Measurements from ENCODE around the gene KCNQ2. TPM values are rescaled to one million over a fixed set of nuclear protein-coding genes. Genes with fewer than 3 reads are reported as not detected.

The KCNQ2 gene
- polyA plus RNA-seq, 4 donors: 0.27 to 1.4 (median 0.65) TPM; not detected in 1

DNA sequence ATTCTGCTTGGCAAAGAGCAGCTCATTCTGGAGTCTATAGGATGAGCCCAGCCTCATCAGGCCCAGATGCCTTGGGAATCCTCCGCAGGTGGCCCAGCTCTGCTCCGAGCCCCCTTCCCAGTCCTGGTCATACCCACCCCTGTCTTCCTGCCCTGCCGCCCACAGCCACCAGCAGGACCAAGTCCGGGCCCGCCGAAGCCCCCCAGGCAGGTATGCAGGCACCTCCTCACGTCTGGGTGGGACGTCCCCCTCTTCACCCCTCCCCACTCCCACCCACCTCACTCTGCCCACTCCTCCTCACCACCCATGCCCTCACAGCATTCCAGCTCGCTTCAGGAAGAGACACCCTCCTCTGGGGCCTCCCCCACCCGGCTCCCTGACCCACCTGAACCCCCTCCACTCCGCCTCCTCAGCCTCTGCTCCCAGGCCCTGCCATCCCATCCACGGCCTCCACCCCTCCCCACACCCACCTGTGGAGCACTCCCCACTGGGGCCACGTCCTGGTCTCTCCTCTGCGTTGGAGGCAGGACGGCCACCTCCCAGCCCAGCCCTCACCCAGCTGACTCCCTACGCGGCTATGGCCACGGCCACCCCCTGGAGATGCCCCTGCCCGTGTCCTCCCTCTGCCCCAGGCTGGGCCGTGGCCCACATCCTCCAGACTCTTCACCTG, 43.4 kb downstream of the KCNQ2 start:
- Histone ChIP-seq H3K27ac (ENCODE audit: low read depth in 1 of 3, low read length in 2 of 3) (no peak overlapping the region), H3K27me3 (ENCODE audit: control insufficient read depth in 3 of 3, insufficient read depth in 3 of 3, low read length in 3 of 3) (no peaks in the 10 kb centered on the region), H3K4me3 (ENCODE audit: low read depth in 1 of 3, low read length in 3 of 3) (no peak overlapping the region), H3K4me1 (ENCODE audit: control insufficient read depth in 3 of 3, insufficient read depth in 2 of 3, low read depth in 1 of 3, low read length in 2 of 3) (no peaks in the 10 kb centered on the region), H3K36me3 (ENCODE audit: control insufficient read depth in 3 of 3, insufficient read depth in 2 of 3, low read depth in 1 of 3, low read length in 3 of 3) (no peaks in the 10 kb centered on the region), H3K9me3 (ENCODE audit: control insufficient read depth in 2 of 2, insufficient read depth in 1 of 2, low read depth in 1 of 2, low read length in 1 of 2) (peaks cover 0 to 2% of the 10 kb centered on the region in 2 donors)
- DNase-seq (no peak), FAIRE-seq (no peak)
- 80 to 84% (median 81%) methylated on average over 19 to 20 of the region's 20 CpGs for WGBS, 3 donors

DNA sequence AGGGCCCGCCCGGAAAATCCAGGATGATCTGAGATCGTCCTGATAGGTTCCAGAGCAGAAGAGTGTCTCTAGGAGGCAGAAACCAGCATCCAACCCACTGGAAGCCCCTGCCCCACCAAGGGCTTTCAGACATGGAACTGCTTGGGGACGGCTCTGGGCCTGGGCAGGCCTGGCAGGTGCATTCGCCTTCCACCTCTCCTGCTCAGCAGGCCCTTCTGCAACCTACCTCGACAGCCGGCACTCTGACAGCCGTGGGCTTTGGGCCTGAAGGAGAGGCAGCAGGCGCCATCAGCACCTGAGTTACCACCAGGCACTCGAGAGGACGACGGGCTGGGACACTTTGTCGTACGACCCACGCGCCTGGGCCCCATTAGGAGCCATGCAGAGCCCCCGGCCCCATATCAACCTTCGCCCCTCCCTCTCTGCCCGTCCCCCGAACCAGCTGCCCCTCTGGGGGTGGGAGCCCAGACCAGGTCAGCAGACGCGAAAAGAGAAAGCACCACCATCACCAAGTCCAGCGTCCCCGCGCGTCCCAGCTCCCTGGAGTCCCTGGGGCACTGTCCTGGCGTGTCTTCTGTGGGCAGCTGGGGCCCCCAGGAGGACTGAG, 44.6 kb downstream of the KCNQ2 start:
- Histone ChIP-seq H3K9me3 (ENCODE audit: control insufficient read depth in 2 of 2, insufficient read depth in 1 of 2, low read depth in 1 of 2, low read length in 1 of 2) (peaks cover 0 to 2% of the 10 kb centered on the region in 2 donors), H3K4me1 (ENCODE audit: control insufficient read depth in 3 of 3, insufficient read depth in 2 of 3, low read depth in 1 of 3, low read length in 2 of 3) (no peaks in the 10 kb centered on the region), H3K27ac (ENCODE audit: low read depth in 1 of 3, low read length in 2 of 3) (no peak overlapping the region), H3K36me3 (ENCODE audit: control insufficient read depth in 3 of 3, insufficient read depth in 2 of 3, low read depth in 1 of 3, low read length in 3 of 3) (no peaks in the 10 kb centered on the region), H3K4me3 (ENCODE audit: low read depth in 1 of 3, low read length in 3 of 3) (no peak overlapping the region), H3K27me3 (ENCODE audit: control insufficient read depth in 3 of 3, insufficient read depth in 3 of 3, low read length in 3 of 3) (no peaks in the 10 kb centered on the region)
- 87 to 92% (median 88%) methylated on average over 24 to 27 of the region's 27 CpGs for WGBS, 3 donors
- DNase-seq (no peak), FAIRE-seq (no peak)

DNA sequence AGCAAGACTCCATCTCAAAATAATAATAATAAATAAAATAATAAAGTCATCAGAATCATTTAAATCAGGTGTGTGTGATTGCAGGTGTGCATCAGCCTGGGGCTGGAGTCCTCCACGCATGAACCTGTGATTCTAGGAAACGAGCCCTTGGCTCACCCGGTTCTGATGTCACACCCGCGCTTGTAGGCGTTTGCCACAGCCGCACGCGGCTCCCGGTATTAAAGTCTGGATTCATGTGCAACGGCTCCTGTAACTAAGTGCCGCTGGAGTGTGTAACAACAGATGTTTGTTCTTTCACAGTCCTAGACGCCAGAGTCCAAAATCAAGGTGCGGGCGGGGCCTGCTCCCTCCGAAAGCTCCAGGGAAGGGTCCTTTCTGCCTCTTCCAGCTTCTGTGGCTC, 45.2 kb downstream of the KCNQ2 start:
- Histone ChIP-seq H3K9me3 (ENCODE audit: control insufficient read depth in 2 of 2, insufficient read depth in 1 of 2, low read depth in 1 of 2, low read length in 1 of 2) (peaks cover 0 to 2% of the 10 kb centered on the region in 2 donors), H3K36me3 (ENCODE audit: control insufficient read depth in 3 of 3, insufficient read depth in 2 of 3, low read depth in 1 of 3, low read length in 3 of 3) (no peaks in the 10 kb centered on the region), H3K27ac (ENCODE audit: low read depth in 1 of 3, low read length in 2 of 3) (no peak overlapping the region), H3K4me1 (ENCODE audit: control insufficient read depth in 3 of 3, insufficient read depth in 2 of 3, low read depth in 1 of 3, low read length in 2 of 3) (no peaks in the 10 kb centered on the region), H3K27me3 (ENCODE audit: control insufficient read depth in 3 of 3, insufficient read depth in 3 of 3, low read length in 3 of 3) (no peaks in the 10 kb centered on the region), H3K4me3 (ENCODE audit: low read depth in 1 of 3, low read length in 3 of 3) (no peak overlapping the region)
- 58 to 89% (median 79%) methylated on average over 16 of the region's 16 CpGs for WGBS, 3 donors
- FAIRE-seq (no peak), DNase-seq (no peak)

DNA sequence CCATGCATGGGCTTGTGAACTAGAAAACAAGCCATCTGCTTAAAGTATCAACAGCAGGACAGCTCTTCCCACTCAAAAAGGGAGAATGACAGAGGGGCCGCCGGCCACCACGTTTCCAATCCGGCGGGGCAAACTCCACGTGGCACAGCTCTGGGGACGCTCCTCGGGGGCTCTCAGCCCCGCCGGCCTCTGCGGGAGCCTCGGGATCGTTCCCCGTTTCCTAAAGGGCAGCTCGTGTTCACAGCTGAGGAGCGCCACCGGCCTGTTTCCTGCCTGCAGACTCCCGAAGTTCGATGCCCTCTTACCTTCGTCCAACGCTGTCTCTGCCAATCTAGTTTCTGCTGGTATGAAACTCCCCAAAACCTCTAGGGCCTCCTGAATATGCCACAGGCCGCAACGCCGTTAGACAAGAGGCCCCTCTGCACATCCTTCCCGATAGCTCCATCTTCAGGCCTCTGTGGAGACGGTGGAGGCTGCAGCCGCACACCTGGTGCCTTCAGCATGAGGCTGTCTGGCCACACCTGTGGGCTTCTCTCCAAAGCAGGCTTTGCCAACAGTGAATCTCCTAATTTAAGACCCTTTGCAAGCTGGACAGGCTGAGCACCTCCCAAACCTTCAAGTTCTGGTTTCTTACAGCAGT, 46.5 kb downstream of the KCNQ2 start:
- DNase-seq: no peak
- no peak overlapping the region for H3K27ac ChIP-seq (ENCODE audit: low read depth in 1 of 3, low read length in 2 of 3)
- 84 to 86% (median 84%) methylated on average over 27 of the region's 27 CpGs for WGBS, 3 donors
- H3K9me3 ChIP-seq (ENCODE audit: control insufficient read depth in 2 of 2, insufficient read depth in 1 of 2, low read depth in 1 of 2, low read length in 1 of 2): no peaks in the 10 kb centered on the region
- H3K4me1 ChIP-seq (ENCODE audit: control insufficient read depth in 3 of 3, insufficient read depth in 2 of 3, low read depth in 1 of 3, low read length in 2 of 3): no peaks in the 10 kb centered on the region
- no peaks in the 10 kb centered on the region for H3K36me3 ChIP-seq (ENCODE audit: control insufficient read depth in 3 of 3, insufficient read depth in 2 of 3, low read depth in 1 of 3, low read length in 3 of 3)
- no peaks in the 10 kb centered on the region for H3K27me3 ChIP-seq (ENCODE audit: control insufficient read depth in 3 of 3, insufficient read depth in 3 of 3, low read length in 3 of 3)
- no peak overlapping the region for H3K4me3 ChIP-seq (ENCODE audit: low read depth in 1 of 3, low read length in 3 of 3)
- no peak for FAIRE-seq

DNA sequence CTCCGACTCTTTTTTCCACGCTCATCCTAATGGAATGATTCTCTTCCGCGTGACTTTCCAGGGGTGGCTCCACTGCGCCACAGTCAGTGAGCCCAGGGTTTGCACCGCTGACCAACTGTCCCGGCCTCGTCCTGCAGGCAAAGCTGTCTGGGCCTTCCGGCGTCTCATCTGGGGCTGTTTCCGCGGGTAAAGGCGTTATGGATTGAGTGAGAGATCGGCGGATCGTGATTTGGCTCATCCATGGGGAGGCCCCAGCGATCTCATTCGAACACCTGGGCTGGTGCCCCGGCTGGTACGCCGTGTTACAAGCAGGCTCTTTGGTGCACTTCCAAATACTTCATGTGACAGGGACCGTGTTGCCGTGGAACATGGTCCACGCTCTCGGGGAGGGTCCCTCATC, 47.8 kb downstream of the KCNQ2 start:
- H3K27ac ChIP-seq (ENCODE audit: low read depth in 1 of 3, low read length in 2 of 3): no peak overlapping the region
- no peak overlapping the region for H3K4me3 ChIP-seq (ENCODE audit: low read depth in 1 of 3, low read length in 3 of 3)
- no peaks in the 10 kb centered on the region for H3K4me1 ChIP-seq (ENCODE audit: control insufficient read depth in 3 of 3, insufficient read depth in 2 of 3, low read depth in 1 of 3, low read length in 2 of 3)
- WGBS, 3 donors: 86 to 94% (median 93%) methylated on average over 24 to 25 of the region's 25 CpGs
- H3K27me3 ChIP-seq (ENCODE audit: control insufficient read depth in 3 of 3, insufficient read depth in 3 of 3, low read length in 3 of 3): peaks cover 0 to under 1% (median 0%) of the 10 kb centered on the region in 3 donors
- H3K9me3 ChIP-seq (ENCODE audit: control insufficient read depth in 2 of 2, insufficient read depth in 1 of 2, low read depth in 1 of 2, low read length in 1 of 2): no peaks in the 10 kb centered on the region
- no peaks in the 10 kb centered on the region for H3K36me3 ChIP-seq (ENCODE audit: control insufficient read depth in 3 of 3, insufficient read depth in 2 of 3, low read depth in 1 of 3, low read length in 3 of 3)
- FAIRE-seq (no peak), DNase-seq (no peak)

DNA sequence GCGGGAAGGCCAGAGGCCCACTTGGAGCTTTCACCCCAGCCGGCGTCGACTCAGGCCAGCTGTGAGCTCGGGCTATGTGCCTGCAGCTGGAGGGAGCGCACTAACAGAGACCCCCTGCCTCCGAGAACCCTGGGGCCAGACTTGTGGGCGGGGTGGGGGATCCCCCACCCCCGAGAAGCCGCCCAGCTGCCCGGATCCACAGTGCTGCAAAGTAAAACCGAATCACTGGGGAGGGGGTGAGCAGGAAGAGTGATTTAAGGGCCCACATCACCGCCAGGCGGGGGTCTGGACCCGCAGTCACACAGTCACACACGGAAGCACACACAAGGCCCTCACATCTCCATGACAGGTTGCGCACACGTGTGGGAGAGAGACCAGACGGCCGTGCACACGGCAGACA, 48.7 kb downstream of the KCNQ2 start:
- H3K27me3 ChIP-seq (ENCODE audit: control insufficient read depth in 3 of 3, insufficient read depth in 3 of 3, low read length in 3 of 3): peaks cover 0 to 2% (median 0%) of the 10 kb centered on the region in 3 donors
- DNase-seq (no peak), FAIRE-seq (no peak)
- H3K4me3 ChIP-seq (ENCODE audit: low read depth in 1 of 3, low read length in 3 of 3): no peak overlapping the region
- H3K9me3 ChIP-seq (ENCODE audit: control insufficient read depth in 2 of 2, insufficient read depth in 1 of 2, low read depth in 1 of 2, low read length in 1 of 2): no peaks in the 10 kb centered on the region
- H3K27ac ChIP-seq (ENCODE audit: low read depth in 1 of 3, low read length in 2 of 3): no peak overlapping the region
- H3K4me1 ChIP-seq (ENCODE audit: control insufficient read depth in 3 of 3, insufficient read depth in 2 of 3, low read depth in 1 of 3, low read length in 2 of 3): no peaks in the 10 kb centered on the region
- 65 to 71% (median 66%) methylated on average over 21 of the region's 21 CpGs for WGBS, 3 donors
- no peaks in the 10 kb centered on the region for H3K36me3 ChIP-seq (ENCODE audit: control insufficient read depth in 3 of 3, insufficient read depth in 2 of 3, low read depth in 1 of 3, low read length in 3 of 3)

DNA sequence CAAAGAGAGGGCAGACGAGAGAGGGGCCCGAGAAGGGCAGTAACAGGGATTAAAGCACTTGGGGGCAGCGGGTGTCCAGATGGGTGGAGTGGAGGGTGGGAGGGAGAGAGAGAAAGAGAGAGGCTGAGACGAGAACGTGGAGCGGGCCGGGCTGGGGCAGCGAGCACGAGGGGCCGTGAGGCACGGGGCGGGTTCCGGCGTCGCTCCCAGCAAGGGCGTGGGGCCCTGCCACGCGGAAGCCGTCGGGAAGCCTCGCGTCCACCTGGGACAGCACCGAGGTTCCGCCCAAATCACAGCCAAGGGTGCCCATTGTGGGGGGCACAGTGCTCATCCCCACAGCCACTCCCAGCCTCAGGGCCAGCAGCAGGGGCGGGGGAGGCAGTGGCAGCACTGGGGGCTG, 49.8 kb downstream of the KCNQ2 start:
- H3K36me3 ChIP-seq (ENCODE audit: control insufficient read depth in 3 of 3, insufficient read depth in 2 of 3, low read depth in 1 of 3, low read length in 3 of 3): no peaks in the 10 kb centered on the region
- no peak overlapping the region for H3K27ac ChIP-seq (ENCODE audit: low read depth in 1 of 3, low read length in 2 of 3)
- H3K4me1 ChIP-seq (ENCODE audit: control insufficient read depth in 3 of 3, insufficient read depth in 2 of 3, low read depth in 1 of 3, low read length in 2 of 3): no peaks in the 10 kb centered on the region
- H3K4me3 ChIP-seq (ENCODE audit: low read depth in 1 of 3, low read length in 3 of 3): no peak overlapping the region
- H3K9me3 ChIP-seq (ENCODE audit: control insufficient read depth in 2 of 2, insufficient read depth in 1 of 2, low read depth in 1 of 2, low read length in 1 of 2): no peaks in the 10 kb centered on the region
- peaks cover 0 to 2% (median 0%) of the 10 kb centered on the region in 3 donors for H3K27me3 ChIP-seq (ENCODE audit: control insufficient read depth in 3 of 3, insufficient read depth in 3 of 3, low read length in 3 of 3)
- DNase-seq (no peak), FAIRE-seq (no peak)
- 72 to 81% (median 76%) methylated on average over 23 to 25 of the region's 25 CpGs for WGBS, 3 donors

DNA sequence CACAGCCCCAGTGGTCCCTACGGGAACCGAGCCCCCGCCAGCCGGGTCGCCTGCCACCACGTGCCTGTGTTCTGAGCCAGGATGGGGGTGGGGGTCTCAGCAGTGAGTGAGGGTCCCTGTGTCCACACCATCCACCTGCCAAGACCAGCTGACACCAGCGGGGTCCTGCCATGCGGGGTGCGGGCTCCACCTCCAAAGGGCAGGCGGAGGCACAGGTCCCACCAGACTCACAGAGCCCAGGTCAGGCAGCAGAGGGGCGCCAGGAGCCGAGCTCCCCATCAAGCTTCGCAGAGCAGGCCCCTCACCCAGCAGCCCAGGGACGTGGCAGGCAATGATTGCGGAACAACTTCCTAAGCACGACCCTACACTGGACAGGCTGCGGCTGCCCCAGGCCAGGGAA, 50.5 kb downstream of the KCNQ2 start:
- no peak for FAIRE-seq
- WGBS, 3 donors: 85 to 88% (median 86%) methylated on average over 15 to 17 of the region's 17 CpGs
- H3K36me3 ChIP-seq (ENCODE audit: control insufficient read depth in 3 of 3, insufficient read depth in 2 of 3, low read depth in 1 of 3, low read length in 3 of 3): no peaks in the 10 kb centered on the region
- H3K9me3 ChIP-seq (ENCODE audit: control insufficient read depth in 2 of 2, insufficient read depth in 1 of 2, low read depth in 1 of 2, low read length in 1 of 2): no peaks in the 10 kb centered on the region
- no peak overlapping the region for H3K4me3 ChIP-seq (ENCODE audit: low read depth in 1 of 3, low read length in 3 of 3)
- DNase-seq: no peak
- H3K4me1 ChIP-seq (ENCODE audit: control insufficient read depth in 3 of 3, insufficient read depth in 2 of 3, low read depth in 1 of 3, low read length in 2 of 3): no peaks in the 10 kb centered on the region
- peaks cover 0 to 2% (median 0%) of the 10 kb centered on the region in 3 donors for H3K27me3 ChIP-seq (ENCODE audit: control insufficient read depth in 3 of 3, insufficient read depth in 3 of 3, low read length in 3 of 3)
- no peak overlapping the region for H3K27ac ChIP-seq (ENCODE audit: low read depth in 1 of 3, low read length in 2 of 3)

Measured in small intestine (tissue), 7 donors.